GM19372 (cell line): ENCODE results near the gene FLT1.

Experiments used
- ATAC-seq: cut with Tn5 transposase; IDR thresholded peaks from one replicate; pipeline ENCODE4 v1.9.1; 2021; ENCODE audit warnings: mild to moderate bottlenecking, low read depth, moderate library complexity; ENCODE audit not compliant: unreplicated experiment

FLT1 gene

DNA sequence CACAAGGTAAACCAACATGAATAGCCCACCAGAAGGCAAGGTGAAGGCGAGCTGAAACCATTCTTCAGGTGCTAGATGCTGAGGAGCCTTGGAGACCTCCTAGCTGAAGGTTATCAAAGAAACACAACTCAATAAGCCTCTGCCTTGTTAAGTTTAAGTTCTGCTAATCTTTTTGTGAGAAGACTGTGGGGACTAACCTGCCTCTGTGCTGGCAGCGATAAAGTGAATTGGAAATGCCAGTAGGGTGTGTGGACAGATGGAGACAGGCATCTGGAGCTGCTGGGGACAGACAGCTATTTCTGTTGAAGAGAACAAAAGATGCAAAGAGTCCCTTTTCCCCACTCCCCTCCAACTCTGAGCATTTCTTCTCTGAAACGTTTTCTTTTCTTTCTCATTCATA is 33.5 kb upstream of the FLT1 start:
- ATAC-seq, result no peak

- ATAC-seq, result no peak
Observed at GRCh38 chr13:28527629-28528028, 32.7 kb upstream of the FLT1 start.

- no peak for ATAC-seq
Observed at GRCh38 chr13:28526876-28527275, 31.9 kb upstream of the FLT1 start.

DNA sequence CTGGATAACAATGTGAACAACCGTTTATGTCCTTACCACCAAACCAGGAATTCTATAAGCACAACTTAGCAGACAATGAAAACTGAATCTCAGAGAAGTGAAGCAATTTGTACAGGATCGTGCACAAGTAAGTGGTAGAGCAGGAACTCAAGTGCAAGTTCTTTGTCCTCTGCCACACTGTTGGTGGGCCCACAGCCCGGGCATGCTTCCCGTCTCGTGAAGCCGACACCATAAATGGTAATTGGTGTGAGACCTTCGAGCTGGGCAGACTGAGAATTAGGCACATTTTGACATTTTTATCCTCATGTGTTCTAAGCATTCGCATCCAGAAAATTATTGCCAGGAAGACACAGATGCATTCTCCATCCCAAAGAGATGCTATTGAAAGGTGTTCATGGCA is 27.9 kb upstream of the FLT1 start:
- ATAC-seq, result no peak

GRCh38 chr13:28513745-28514144 is 18.8 kb upstream of the FLT1 start:
- ATAC-seq, result no peak

GRCh38 chr13:28510542-28510941 is 15.6 kb upstream of the FLT1 start:
- no peak for ATAC-seq

GRCh38 chr13:28510066-28510465 is 15.1 kb upstream of the FLT1 start:
- ATAC-seq, result no peak

GRCh38 chr13:28505543-28506135 is 10.7 kb upstream of the FLT1 start:
- no peak for ATAC-seq

DNA sequence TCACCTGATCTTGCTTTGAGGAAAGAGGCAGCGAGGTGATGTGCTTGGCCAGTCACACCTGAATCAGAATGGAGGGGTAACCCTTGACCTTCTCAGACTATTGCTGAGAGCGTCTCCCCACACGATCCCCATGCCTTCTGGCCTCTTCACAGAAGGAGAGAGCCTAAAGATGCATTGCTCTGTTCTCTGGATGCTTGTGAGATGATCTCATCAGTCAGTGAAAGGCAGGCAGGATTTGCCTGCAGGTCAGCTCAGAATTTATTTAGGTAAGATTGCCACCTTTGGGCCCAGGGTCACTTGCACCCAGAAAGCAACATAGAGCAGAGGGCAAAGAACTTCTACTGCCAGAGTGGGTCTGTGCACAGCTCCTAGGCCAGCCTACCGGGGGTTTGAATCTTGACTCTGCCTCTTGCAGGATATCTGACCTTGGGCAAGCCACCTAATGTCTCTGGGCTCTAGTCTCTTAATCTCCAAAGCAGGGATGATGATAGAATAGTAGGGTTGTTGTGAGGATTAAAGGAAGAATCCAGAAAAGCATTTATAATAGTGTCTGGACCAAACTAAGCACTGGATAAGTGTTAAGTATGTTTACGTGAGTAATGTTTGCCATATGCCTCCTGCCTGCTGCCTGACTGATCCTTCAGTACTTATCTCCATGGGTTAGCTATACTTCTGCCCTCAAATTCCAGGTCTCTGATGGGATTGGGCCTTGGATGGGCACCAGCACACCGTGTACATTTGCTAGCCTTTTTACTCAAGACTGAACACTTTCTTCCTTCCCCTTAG is 8.4 kb upstream of the FLT1 start:
- no peak for ATAC-seq

DNA sequence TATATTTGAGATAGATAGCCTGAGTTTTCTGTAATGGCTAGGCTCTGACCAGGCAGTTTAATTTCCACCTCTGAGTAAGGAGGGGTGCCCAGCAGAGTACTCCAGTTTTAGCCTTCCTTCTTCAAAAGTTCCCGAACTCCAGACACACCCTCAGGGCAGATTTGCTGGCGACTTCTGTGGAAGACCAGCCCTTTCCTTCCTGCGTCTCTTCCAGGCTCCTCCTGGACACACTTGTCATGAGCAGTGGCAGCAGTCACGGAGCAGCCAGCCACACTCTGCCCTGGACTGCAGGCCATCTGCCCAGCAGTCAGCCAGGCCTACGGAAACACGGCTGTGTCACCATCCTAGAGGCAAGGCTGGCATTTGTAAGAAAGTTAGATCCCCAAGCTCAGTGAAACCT is 6.6 kb upstream of the FLT1 start:
- no peak for ATAC-seq

- ATAC-seq, result no peak
Observed at GRCh38 chr13:28499609-28500008, 4.7 kb upstream of the FLT1 start.

GRCh38 chr13:28498481-28499115 is 3.7 kb upstream of the FLT1 start:
- ATAC-seq, result no peak

DNA sequence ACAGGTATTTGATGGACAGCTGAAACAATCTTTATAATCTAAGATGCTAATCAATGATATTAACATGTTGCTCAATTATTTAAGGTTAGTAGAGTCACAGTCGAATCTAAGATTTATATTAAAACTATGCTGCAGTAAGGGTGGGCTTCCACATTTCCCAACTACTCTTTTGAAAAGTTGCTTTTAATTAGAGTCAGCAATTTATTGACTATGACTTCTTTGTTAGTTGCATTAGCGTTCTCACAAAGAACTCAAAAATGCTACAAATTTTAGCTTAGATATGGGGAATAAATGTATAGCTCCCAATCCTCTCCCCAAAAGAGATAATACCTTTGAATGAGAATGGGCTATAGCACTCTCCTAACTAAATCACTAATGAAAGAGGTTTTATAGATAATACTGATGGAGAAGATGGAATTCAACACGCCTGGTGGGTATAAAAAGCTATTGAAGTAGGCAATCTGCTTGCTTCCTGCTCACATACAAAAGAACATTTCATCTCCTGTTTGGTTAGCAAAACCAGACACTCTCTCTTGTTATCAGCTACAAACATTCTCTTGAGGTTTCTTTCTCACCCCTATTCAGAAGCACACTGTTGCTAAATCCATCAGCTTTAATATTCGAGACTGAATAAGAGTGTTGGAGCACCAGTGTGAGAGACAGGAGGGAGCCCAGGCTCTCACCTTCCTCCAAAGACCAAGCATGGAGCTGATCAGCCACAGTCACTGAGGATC is 2.4 kb upstream of the FLT1 start:
- no peak for ATAC-seq

DNA sequence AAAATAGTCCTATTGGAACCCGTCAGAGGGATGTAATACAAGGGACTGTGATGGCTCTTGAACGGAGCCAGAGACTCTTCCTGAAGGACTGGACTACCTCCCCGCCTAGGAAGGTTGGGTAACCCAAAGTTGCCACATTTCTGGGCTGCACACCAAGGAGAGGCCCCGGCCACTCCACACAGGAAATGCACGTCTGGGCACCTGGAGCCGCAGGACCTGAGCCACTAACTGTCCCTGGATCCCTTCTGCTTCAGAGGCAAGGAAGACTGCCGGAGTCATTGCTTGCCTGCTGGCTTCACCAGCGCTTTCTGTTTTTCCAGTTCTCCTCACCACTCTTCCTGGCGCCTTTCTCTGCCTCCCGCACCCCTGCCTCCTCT is 1.2 kb upstream of the FLT1 start:
- ATAC-seq, result no peak

DNA sequence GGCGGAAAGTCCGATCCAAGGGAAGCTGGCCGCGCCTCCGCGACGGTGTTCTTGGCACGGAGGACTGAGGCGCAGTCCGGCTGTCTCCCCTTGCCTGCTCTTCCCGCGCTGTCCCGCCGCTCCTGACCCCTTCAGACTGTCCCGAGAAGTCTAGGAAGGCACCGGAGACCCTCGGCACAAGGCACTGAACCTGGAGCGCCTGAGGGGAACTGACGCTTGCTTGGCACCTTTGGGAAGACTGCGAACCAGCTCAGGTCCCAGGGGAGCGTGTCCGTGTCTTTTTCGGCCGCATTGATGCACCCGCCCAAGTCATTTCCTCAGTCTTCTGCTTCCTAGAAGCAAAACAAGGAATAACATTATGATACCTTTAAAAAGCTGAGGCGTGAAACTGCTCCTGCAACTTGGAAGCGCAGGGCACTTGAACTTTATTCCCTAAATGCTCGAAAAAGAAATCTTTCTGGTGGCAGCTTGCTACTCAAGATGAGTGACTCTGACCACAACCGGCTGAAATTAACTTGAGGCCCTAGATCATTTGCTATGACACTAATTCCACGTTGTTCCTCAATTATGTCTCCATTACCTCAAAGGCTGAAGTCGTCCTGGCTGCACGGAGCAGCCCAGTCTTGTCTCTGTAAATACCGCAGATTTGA is 735 bp upstream of the FLT1 start:
- no peak for ATAC-seq

GRCh38 chr13:28494504-28494777 is 487 bp downstream of the FLT1 start:
- ATAC-seq, result no peak

- ATAC-seq, result no peak
Observed at GRCh38 chr13:28493740-28494503, 1.0 kb downstream of the FLT1 start.

DNA sequence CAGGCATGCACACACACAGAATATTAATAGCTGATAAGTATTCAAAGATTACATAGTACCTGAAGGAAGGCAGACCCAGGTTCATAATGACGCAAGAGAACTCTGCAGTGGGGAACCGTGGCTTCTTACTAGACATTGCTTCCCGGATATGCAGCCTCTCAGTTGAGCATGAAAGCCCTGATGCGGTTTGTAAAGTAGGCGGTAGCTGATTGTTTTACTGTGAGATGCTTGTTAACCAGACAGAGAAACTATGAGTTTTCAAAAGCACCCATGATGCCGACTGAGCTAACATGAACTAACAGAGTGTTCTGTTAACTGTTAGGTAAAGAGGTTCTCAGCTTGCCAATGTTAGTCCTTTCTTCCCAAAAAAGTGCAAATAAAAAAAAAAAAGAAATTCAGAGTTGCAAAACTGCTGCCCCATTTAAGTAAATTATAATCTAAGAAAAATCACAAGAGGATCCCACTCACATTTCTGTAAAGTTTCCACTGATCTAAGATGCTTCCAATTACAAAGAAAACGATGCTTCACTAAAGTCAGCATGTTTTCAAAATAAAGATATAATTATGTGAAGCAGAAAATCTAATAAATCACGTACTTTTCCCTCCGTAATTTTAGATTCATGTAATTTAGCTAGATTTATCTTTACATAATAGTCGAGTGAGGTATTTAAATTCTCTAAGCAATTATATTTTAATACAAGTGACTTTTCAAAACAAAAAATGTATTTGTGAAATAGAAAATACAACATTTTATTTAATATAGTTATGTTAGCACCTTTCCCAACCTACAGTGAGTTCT is 2.2 kb downstream of the FLT1 start:
- ATAC-seq, result no peak

DNA sequence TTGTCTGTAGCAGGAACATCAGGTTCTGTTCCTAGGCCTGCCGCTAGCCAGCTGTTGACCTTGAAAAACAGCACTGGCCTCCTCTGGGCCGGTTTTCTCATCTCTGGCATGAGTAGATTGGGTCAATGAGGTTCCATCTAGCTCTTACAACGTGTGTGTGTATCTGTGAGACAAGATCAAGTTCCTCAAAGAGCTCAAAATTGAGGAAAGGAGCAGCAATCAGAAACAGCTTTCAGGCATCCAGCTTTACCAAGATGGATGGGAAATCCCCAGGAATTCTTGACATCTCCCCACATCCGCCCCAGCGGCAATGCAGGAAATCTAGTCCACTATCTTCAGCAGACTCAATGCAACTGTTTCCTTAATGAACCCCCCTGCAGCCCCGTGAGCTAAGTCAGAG is 4.9 kb downstream of the FLT1 start:
- ATAC-seq, result no peak

DNA sequence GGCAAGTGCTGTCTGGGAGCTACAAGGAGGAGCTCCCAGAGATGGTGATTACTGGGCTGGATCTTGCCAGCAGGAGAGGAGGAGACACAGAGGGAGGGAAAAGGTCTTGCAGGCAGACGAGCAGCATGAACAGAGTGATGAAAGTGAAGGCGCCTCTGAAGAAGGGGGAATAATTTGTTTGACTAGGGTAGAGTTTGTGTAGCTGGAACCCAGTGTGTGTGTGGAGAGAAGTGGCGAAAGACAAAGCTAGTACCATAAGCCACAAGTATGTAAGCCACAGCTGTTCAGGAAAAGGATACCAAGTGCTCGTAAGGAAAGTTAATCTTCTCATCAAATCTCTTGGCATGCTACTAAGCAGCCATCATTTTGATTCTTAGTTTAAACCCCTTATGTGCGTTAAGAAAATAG is 5.4 kb downstream of the FLT1 start:
- no peak for ATAC-seq
